HUDEP-2 (cell line): Measurements from ENCODE around the gene CHN1.

ENCODE experiments used
- DNase-seq, 76 experiments: peaks; one replicate each; lab custom pipeline; 2025; ENCODE audit not compliant: unreplicated experiment in 76 of 76; lab: John Stamatoyannopoulos, UW

Gene CHN1

GRCh38 chr2:174836377-174836994 lies 168.7 kb downstream of the CHN1 start:
- DNase-seq: no peak

DNA sequence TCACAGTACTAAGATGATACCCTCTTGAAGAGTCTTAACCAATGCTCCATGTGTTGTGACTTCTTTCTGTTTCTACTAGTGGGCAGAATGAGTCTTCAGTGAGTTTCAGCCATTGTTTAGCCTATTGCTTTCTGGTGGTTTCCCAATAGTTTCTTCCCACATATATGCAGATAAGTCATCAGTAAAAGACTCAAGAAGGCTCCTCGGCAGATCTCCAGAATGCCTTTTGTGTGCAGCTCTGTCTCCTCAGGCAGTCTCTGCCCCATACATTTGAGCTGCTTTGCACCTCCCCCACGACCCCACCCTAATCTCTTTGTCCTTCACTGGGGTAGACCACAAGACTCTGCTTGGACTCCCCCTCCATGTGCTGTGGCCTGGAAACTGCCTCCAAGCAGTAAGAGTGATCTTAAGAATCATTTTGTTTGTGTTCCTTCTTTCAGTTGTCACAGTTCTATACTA lies 169.4 kb downstream of the CHN1 start:
- DNase-seq: peak in 11 of 76 experiments; percentile 3 to 72 (median 53)

DNA sequence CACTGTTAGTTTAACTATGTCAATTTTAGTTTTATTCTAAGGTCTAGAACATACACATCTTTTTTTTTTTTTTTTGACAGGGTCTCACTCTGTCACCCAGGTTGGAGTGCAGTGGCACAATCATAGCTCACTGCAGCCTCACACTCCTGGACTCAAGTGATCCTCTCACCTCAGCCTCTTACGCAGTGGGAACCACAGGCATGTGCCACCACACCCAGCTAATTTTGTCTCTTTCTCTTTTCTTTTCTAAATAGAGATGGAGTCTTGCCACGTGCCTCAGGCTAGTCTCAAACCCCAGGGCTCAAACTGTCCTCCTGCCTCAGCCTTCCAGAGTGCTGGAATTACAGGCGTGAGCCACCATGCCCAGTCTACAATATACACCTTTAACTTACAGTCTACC lies 171.4 kb downstream of the CHN1 start:
- no peak for DNase-seq

DNA sequence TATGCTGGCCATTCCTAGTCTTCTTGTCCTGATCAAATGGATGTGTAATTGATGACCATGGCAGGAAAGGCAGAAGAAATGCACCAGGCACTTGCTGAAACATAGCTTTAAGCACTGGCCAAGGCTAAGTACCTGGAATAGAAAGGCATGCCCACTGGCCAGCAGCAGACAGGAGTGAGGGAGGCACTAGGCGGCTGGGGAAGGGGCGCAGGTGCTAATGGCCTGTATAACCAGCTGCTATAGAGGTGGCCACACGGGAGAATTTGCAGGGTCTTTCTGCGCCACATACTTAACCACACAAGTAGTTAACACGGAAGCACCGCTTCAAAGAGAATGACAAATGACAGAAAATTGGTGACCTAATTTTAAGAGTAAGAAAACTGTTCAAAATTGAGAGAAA lies 174.6 kb downstream of the CHN1 start:
- DNase-seq: no peak

- no peak for DNase-seq
These were observed 175.6 kb downstream of the CHN1 start for GRCh38 chr2:174829550-174829949.

DNA sequence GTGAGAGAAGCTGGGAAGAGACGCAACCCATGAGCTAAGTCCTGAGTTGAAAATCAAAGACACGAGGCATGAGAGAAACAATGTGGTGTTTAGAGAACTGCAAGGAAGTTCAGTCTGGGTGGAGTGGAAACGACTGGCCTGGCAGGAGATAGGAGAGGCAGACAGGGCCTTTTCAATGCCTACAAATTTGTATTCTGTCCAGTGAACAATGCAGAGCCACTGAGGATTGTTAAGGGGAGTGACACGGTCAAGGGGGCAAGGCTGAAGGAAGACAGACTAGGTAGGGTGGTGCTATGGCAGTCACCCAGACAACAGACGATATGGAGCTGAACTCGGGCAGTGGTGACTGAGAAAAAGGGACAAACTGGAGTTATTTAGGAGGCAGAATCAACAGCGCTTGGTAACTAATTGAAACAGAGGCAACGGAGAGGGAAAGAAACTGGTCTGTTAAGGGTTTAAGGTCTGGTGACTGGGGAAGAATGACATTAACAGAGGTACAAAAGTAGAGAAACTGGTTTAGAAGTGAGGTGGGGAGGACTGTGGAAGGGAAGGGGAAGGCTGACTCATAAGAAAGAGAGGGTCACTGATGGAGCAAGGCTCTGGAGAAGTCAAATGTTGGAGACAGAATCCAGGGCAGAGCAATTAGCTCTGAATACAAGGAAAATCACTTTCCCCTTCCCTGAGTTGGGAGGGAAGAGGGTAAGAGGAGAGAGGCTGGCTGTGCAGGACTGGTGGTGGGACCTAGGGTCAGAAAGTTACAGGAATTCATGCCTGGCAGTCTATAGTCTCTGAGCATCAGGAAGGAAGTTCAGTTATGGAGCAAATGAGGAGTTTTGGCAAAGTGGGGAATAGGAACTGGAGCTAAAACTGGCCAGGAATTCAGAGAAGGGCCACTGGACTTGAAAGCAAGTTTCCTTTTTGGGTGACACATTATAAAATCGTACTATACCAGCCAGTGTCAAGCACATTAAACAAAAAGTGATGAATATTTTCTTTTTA lies 177.5 kb downstream of the CHN1 start:
- DNase-seq: peak in 1 of 76 experiments; percentile 12

DNA sequence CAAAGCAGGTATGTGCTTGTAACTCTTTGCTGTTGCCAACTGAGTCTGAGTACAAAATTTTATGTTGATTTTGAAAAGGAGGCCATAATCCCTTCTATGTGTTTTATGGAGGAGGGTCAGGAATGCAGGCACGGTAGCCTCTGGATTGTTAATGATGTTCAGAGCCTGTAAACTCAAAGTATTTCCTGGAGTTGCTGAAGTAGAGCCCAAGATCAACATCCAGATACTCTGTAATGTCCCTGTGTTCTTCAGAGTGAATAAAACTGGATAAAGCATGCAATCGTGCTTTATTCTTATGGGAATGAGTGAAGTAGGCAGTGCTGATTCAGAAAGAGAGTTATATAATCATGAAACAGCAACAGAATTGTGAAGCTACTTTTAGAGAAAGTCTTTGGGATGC lies 179.1 kb downstream of the CHN1 start:
- no peak for DNase-seq

- peak in 52 of 76 experiments; percentile 2 to 89 (median 50) for DNase-seq
These were observed 181.1 kb downstream of the CHN1 start for GRCh38 chr2:174824068-174824467.

- no peak for DNase-seq
These were observed 183.6 kb downstream of the CHN1 start for GRCh38 chr2:174821628-174822027.

DNA sequence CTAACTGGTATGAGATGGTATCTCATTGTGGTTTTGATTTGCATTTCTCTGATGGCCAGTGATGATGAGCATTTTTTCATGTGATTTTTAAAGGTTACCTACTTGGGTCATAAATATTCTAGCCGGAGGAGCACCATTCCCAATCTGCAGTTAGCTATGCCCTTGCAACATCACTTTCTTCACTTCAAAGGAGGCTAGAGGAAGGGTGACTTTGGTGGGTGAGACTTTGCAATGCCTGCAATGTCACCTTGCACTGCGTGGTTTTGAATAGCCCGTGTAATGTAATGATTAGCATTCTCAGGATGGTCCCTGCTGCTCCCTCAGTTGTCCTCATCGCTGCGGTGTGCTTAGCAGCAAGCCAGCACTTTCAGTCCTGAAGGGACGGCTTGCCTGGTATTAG lies 184.8 kb downstream of the CHN1 start:
- DNase-seq: no peak

GRCh38 chr2:174815526-174815925 lies 189.7 kb downstream of the CHN1 start:
- no peak for DNase-seq

- no peak for DNase-seq
These were observed 193.1 kb downstream of the CHN1 start for GRCh38 chr2:174812037-174812436.

- DNase-seq: no peak
These were observed 197.2 kb downstream of the CHN1 start for GRCh38 chr2:174807931-174808330.

DNA sequence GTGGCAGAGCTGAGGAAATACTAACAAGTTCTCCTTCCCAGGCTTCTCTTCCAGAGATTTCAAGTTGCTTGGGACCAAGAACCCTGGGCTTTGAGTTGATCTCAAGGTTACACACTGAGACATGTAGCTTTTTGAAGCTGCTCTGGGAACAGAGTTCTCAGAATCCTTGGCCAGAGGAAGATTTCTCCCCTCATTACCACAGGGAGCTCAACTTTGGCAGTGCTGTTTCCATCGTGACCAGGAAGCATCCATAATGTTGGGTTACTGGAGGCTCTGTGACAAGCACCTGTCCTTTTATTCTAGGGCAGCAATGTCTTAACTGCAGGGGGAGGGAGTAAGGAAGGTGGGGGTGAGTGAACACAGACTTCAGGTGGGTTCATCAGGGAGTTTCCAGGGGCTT lies 199.4 kb downstream of the CHN1 start:
- DNase-seq: no peak

DNA sequence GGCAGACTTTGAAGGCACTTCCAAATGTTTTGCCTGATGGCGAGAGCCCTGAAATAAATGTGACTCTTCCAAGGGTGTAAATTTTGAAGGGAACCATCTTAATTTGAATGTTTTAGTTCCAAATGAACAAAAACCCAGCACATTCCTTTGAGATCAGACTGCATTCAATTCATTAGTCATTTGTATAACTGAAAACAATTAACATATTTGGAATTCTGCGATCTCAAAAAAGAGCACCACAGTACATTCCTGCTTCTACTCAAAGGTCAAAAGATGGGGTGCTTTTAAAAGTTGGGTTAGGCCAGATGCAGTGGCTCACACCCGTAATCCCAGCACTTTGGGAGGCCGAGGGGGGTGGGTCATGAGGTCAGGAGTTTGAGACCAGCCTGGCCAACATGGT lies 202.7 kb downstream of the CHN1 start:
- DNase-seq: no peak

- DNase-seq: no peak
These were observed 204.6 kb downstream of the CHN1 start for GRCh38 chr2:174800436-174801205.

DNA sequence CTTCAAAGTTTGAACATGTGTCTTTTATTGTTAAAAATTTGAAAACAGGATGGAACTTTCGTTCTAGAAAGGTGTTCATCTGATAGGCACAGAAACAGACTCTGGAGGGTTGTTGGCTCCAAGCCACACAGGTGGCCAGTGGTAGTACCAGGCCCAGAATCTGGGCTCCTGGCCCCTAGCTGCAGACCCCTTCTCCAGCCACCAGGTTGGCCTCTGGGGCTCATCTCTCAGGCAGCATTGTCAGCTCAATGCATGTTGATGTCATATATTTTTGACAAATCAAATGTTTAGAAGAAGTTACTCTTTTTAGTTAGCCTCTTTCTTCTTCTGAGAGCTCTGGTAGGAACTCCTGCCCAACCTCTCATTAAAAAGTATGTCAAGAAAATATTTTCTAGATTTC lies 206.4 kb downstream of the CHN1 start:
- DNase-seq: no peak

- no peak for DNase-seq
These were observed 207.4 kb downstream of the CHN1 start for GRCh38 chr2:174797781-174798276.

- no peak for DNase-seq
These were observed 208.8 kb downstream of the CHN1 start for GRCh38 chr2:174796319-174796771.

- DNase-seq: no peak
These were observed 210.3 kb downstream of the CHN1 start for GRCh38 chr2:174794851-174795374.
